B cell (primary cell): ENCODE results near the gene INAFM2. TPM values are rescaled to one million over a fixed set of nuclear protein-coding genes. Genes with fewer than 3 reads are reported as not detected.

Experiments used
- ATAC-seq: fragments of 200-7000 bp; cut with Tn5 transposase; one replicate; pipeline ENCODE4 v1.10.0; 2021; ENCODE audit warnings: low read depth, mild to moderate bottlenecking, moderate number of reproducible peaks, moderate library complexity
- CTCF ChIA-PET: fragments of 350-600 bp; sonication (Branson Sonifier 250); formaldehyde crosslinking; loops from one replicate; lab custom pipeline; 2021; ENCODE audit warnings: antibody characterized with exemption, inconsistent platforms; lab: Charles Lee
- POLR2A ChIA-PET: fragments of 350-600 bp; sonication (Branson Sonifier 250); formaldehyde crosslinking; loops from one replicate; lab custom pipeline; 2021; ENCODE audit warnings: antibody characterized with exemption; lab: Charles Lee
- DNase-seq: peaks from one replicate; pipeline ENCODE4 v3.0.0; 2013
- H2AFZ ChIP-seq: 2 replicates; pipeline ENCODE4 v1.6.1; 2012; ENCODE audit warnings: mild to moderate bottlenecking, low read depth, low read length; ENCODE audit not compliant: insufficient read depth, poor library complexity, severe bottlenecking
- H3K27ac ChIP-seq, 2 donors: 1 replicate in 1 of 2; 2 replicates in 1 of 2; pipeline ENCODE4 v1.5.1; 2012 to 2013; ENCODE audit warnings: low read length in 2 of 2, mild to moderate bottlenecking in 2 of 2, moderate library complexity in 1 of 2
- H3K27me3 ChIP-seq, 4 experiments: fragments of 200-600 bp in 1 of 4; sonication (generic) in 1 of 4; replicated peaks in 1 of 4; 1 replicate in 2 of 4; 2 replicates in 2 of 4; pipeline versions ENCODE4 v1.6.1 to v1.7.0; 2013 to 2016; ENCODE audit warnings: low read length in 3 of 4, mild to moderate bottlenecking in 2 of 4, mixed read lengths in 1 of 4, moderate library complexity in 1 of 4; ENCODE audit not compliant: insufficient read depth in 4 of 4, control insufficient read depth in 3 of 4; ENCODE audit errors: control extremely low read depth in 1 of 4
- H3K36me3 ChIP-seq, 2 experiments: replicated peaks in 1 of 2; 1 replicate in 1 of 2; 2 replicates in 1 of 2; pipeline versions ENCODE4 v1.6.1 to v1.7.1; 2013; ENCODE audit warnings: low read length in 1 of 2; ENCODE audit not compliant: insufficient read depth in 2 of 2, control insufficient read depth in 1 of 2; ENCODE audit errors: control extremely low read depth in 1 of 2, extremely low read depth in 1 of 2
- H3K4me1 ChIP-seq, 2 donors: fragments of 200-600 bp in 1 of 2; sonication (generic) in 1 of 2; 1 replicate in 1 of 2; 2 replicates in 1 of 2; pipeline versions ENCODE4 v1.5.1 to v1.6.1; 2013 to 2017; ENCODE audit warnings: low read length in 2 of 2; ENCODE audit not compliant: control insufficient read depth in 2 of 2, insufficient read depth in 2 of 2
- H3K4me2 ChIP-seq: replicated peaks from 2 replicates; pipeline ENCODE3; 2012; ENCODE audit warnings: mild to moderate bottlenecking, low read depth, low read length; ENCODE audit not compliant: poor library complexity, severe bottlenecking
- H3K4me3 ChIP-seq, 5 experiments: fragments of 200-600 bp in 1 of 5; sonication (generic) in 1 of 5; 1 replicate in 3 of 5; 2 replicates in 2 of 5; pipeline versions ENCODE4 v1.5.1 to v1.7.0; 2011 to 2016; ENCODE audit warnings: low read length in 4 of 5, mild to moderate bottlenecking in 4 of 5, low read depth in 2 of 5, control low read depth in 1 of 5, moderate library complexity in 1 of 5; ENCODE audit not compliant: insufficient read depth in 1 of 5; ENCODE audit errors: control extremely low read depth in 1 of 5, extremely low read depth in 1 of 5
- H3K79me2 ChIP-seq: fragments of 200-600 bp; sonication (generic); one replicate; pipeline ENCODE4 v1.6.0; 2016; ENCODE audit warnings: low read length; ENCODE audit not compliant: control insufficient read depth, insufficient read depth
- H3K9ac ChIP-seq: fragments of 200-600 bp; sonication (generic); 2 replicates; pipeline ENCODE4 v1.6.1; 2017; ENCODE audit warnings: mild to moderate bottlenecking, low read length, moderate library complexity
- H3K9me3 ChIP-seq, 3 donors: one replicate each; pipeline versions ENCODE4 v1.6.1 to v1.7.1; 2013; ENCODE audit warnings: low read length in 2 of 3; ENCODE audit not compliant: control insufficient read depth in 2 of 3, insufficient read depth in 1 of 3; ENCODE audit errors: control extremely low read depth in 1 of 3
- H4K20me1 ChIP-seq: 2 replicates; pipeline ENCODE4 v1.6.0; 2012; ENCODE audit warnings: mild to moderate bottlenecking, low read length; ENCODE audit not compliant: insufficient read depth, control insufficient read depth, poor library complexity, severe bottlenecking
- H3K27ac Mint-ChIP-seq: one replicate; pipeline ENCODE4 v1.8.0; 2021; ENCODE audit warnings: mixed read lengths
- H3K27me3 Mint-ChIP-seq: one replicate; pipeline ENCODE4 v1.8.0; 2021; ENCODE audit warnings: mixed read lengths
- H3K4me1 Mint-ChIP-seq: one replicate; pipeline ENCODE4 v1.8.0; 2021; ENCODE audit warnings: mixed read lengths
- H3K4me3 Mint-ChIP-seq: one replicate; pipeline ENCODE4 v1.8.0; 2021; ENCODE audit warnings: mixed read lengths
- H3K9me3 Mint-ChIP-seq: one replicate; pipeline ENCODE4 v1.8.0; 2022; ENCODE audit warnings: mixed read lengths; ENCODE audit not compliant: insufficient read depth
- CTCF ChIP-seq: fragments of 200-600 bp; IDR thresholded peaks from one replicate; pipeline ENCODE4 v1.8.0; 2022; ENCODE audit warnings: antibody characterized with exemption, mild to moderate bottlenecking
- EZH2 ChIP-seq: IDR thresholded peaks from 2 replicates; pipeline ENCODE4 v1.6.1; 2012; ENCODE audit warnings: borderline replicate concordance, low read depth, mild to moderate bottlenecking, moderate library complexity, low read length; ENCODE audit not compliant: insufficient read depth, poor library complexity, severe bottlenecking
- WGBS: methylation state at CpG from one replicate; pipeline ENCODE4 v1.1.5; 2013; ENCODE audit warnings: missing lambda C conversion rate; ENCODE audit not compliant: insufficient coverage; 5-methylcytosine and 5-hydroxymethylcytosine counted together
- intact Hi-C: fragments of 100-400 bp; cut with micrococcal nuclease; formaldehyde crosslinking; loops from one replicate; pipeline ENCODE4 v1.10.0; 2022
- polyA plus RNA-seq: library from polyadenylated mRNA; depleted of rRNA; stranded (reverse); fragments of >200 nt; gene quantifications from 2 replicates; pipeline ENCODE4 v1.2.3, GENCODE V29; 2012
- total RNA-seq, 2 donors: library from RNA; stranded (reverse); fragments of 120-200 nt in 1 of 2; gene quantifications; 1 replicate in 1 of 2; 2 replicates in 1 of 2; pipeline versions ENCODE4 v1.2.3 to v1.2.4, GENCODE V29; 2013 to 2022

The INAFM2 gene
- total and polyA plus RNA-seq, 2 donors (not counting 1 experiment from before 2014, with no cell fraction given), result 3.0 to 7.0 TPM

- Mint-ChIP-seq H3K27me3 (peaks cover 4% of the 10 kb centered on the region), H3K4me1 (peaks cover 4% of the 10 kb centered on the region), H3K4me3 (no peak overlapping the region), H3K9me3 (no peaks in the 10 kb centered on the region), H3K27ac (no peak overlapping the region)
- Histone ChIP-seq H3K36me3 (no peaks in the 10 kb centered on the region), H3K27ac (no peak overlapping the region), H3K79me2 (no peaks in the 10 kb centered on the region), H3K9ac (no peak overlapping the region), H3K27me3 (peaks cover 0 to 4% (median 0%) of the 10 kb centered on the region in 4 experiments), H3K4me1 (peaks cover 4 to 6% of the 10 kb centered on the region in 2 donors), H4K20me1 (no peaks in the 10 kb centered on the region), H3K4me2 (no peak overlapping the region), H3K9me3 (no peaks in the 10 kb centered on the region), H2AFZ (no peak overlapping the region), H3K4me3 (no peak overlapping the region)
- ATAC-seq (no peak), DNase-seq (no peak)
- intact Hi-C loops, result no loop called here
- WGBS, result 69% methylated on average over 4 of the region's 7 CpGs
- TF ChIP-seq EZH2 (no peak), CTCF (no peak)
- ChIA-PET CTCF (interaction anchor here (0.6 to 15.0 kb wide), 15 partner anchors 14 to 549 kb away, joined by 3 to 382 read pairs (median 5); partner anchors contain the start of genes INAFM2, KNSTRN and PLCB2), POLR2A (no interaction called here)
These were observed 19.2 kb downstream of the INAFM2 start for GRCh38 chr15:40342416-40343320.

- Histone ChIP-seq H3K79me2 (no peaks in the 10 kb centered on the region), H3K9me3 (no peaks in the 10 kb centered on the region), H3K4me1 (no peaks in the 10 kb centered on the region), H3K27me3 (no peaks in the 10 kb centered on the region), H3K27ac (no peak overlapping the region), H3K36me3 (no peaks in the 10 kb centered on the region), H4K20me1 (no peaks in the 10 kb centered on the region), H2AFZ (no peak overlapping the region), H3K4me2 (no peak overlapping the region), H3K9ac (no peak overlapping the region), H3K4me3 (no peak overlapping the region)
- no peak for TF ChIP-seq CTCF
- TF ChIP-seq EZH2, result no peak
- Mint-ChIP-seq H3K4me1 (no peaks in the 10 kb centered on the region), H3K27me3 (no peaks in the 10 kb centered on the region), H3K9me3 (no peaks in the 10 kb centered on the region), H3K27ac (no peak overlapping the region), H3K4me3 (no peak overlapping the region)
- ATAC-seq (no peak), DNase-seq (no peak)
- ChIA-PET CTCF (interaction anchor here (0.9 to 15.0 kb wide), 15 partner anchors 12 to 539 kb away, joined by 3 to 382 read pairs (median 9); partner anchors contain the start of genes INAFM2, IVD and PLCB2), POLR2A (interaction anchor here (1.5 kb wide), 1 partner anchor 78 kb away, joined by 5 read pairs; no protein-coding TSS in a partner anchor)
- 89% methylated on average over 8 of the region's 10 CpGs for WGBS
- intact Hi-C loops, result no loop called here
These were observed 20.0 kb downstream of the INAFM2 start for GRCh38 chr15:40343512-40343911.
